HTR-8/SVneo (cell line): Measurements from ENCODE around the gene ERCC5.
A peak's percentile ranks its signal among the peaks of the same experiment; 100 is the strongest.

Experiments
- DNase-seq: peaks from one replicate; pipeline ENCODE4 v3.0.0; 2011; ENCODE audit warnings: low spot score, mixed read lengths; ENCODE audit not compliant: insufficient read length
- FAIRE-seq: peaks from 2 replicates; lab custom pipeline; 2011; peaks lifted over from hg19 to GRCh38; lab: Jason Lieb, UNC

Gene ERCC5

DNA sequence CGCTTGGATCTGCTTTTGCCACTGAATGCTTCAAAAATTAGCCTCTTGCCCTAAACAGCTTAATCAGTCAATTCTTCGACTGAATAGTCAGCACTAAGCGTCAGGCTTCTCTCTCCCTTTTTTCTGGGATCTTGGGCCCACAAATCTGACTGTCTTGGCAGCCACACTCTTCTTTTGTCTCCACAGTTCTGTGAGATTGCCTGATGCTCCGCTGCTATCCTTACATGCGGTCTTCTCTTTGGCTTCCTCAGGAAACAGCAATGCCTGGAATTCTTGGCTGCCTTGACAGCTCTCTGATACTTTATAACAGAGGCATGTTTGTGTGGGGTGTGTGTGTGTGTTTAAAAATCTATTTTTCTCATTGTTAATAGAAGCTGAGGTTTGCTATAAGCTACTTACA lies 32.6 kb downstream of the ERCC5 start:
- FAIRE-seq (no peak), DNase-seq (no peak)

DNA sequence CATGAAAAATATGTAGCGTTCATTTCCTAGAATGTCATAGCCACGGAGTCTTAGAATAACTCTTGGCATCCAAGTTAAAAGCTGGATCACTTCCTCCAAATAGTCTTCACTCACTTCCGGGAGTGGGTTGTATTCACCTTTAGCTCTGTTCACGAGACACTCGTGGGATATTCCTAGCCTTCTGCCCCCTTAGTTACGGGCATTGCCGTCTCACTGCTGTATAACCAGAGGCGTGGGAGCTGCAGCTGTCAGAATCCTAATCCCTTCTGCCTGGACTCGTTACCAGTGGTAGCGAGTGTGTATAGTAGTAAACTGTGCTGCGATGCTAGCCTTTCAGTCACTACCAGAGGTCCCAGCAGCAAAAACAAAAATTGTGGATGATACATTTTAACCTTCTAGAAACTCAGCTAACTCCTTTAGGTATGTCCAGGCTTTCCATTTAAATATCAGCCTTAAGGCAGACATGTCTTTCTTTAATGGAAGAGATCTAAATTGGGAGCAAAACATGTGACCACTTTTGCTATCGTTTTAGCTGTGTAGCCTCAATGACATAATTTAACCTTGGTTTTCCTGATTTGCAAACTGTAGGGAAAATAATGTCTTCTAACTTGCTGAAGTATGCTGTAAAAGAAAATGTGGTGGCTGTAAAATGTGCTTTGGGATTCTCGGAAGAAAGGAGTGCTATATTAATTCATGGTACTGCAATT lies 34.1 kb downstream of the ERCC5 start:
- no peak for FAIRE-seq
- DNase-seq = no peak

- FAIRE-seq (no peak), DNase-seq (no peak)
Observed at GRCh38 chr13:102881819-102882686, 36.2 kb downstream of the ERCC5 start.

DNA sequence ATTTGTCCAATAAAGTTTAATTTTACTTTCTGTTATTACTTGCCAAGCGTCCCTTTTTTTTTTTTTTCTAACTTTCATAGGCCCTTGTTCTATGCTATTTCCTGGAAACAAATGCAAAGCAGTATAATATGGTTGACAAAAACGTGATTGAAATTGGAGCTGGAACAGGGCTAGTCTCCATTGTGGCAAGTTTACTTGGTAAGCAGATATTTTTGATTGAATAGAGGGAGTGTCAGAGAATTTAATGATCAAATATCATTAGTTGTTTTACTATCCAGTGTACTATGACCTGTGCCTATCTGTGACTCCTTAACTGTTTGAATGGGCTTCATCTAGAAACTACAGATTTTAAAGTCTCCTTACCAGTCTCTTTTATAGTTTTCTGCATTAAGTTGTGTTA lies 46.7 kb downstream of the ERCC5 start:
- FAIRE-seq = no peak
- no peak for DNase-seq

DNA sequence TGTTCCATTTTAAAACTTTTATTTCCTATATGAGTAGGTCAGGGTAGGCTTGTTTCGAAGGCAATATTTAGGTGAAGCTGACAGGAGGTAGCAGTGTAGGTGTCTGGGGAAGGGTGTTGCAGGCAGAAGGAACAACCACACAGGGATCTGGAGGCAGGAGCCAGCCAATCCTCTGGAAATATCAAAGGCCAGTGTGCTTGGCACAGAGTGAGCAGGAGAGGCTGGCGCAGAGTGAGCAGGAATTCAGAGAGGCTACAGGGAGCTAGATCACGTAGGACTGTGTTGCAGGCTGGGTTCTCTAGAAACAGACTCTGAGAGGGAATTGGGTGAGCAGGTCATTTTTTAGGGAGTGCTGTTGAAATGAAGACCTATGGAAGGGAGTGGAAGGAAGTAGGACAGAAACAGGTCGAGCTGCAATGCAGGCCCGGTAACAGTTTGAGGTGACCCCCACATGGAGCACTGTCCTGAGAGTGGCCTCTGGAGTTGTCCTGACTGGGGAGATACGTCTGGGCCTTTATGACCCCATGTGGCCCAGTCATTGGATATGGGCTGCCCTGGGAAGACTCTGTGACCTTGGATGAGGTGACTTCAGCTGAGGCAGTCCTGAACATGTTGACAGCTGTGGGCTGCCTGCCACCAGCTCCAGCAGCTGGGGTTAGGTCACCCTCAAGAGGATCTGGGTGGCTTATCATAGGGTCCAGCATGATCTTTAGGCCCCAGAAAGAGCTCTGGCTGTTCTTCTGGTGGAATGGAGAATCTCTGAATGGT lies 51.7 kb downstream of the ERCC5 start:
- DNase-seq (no peak), FAIRE-seq (no peak)

DNA sequence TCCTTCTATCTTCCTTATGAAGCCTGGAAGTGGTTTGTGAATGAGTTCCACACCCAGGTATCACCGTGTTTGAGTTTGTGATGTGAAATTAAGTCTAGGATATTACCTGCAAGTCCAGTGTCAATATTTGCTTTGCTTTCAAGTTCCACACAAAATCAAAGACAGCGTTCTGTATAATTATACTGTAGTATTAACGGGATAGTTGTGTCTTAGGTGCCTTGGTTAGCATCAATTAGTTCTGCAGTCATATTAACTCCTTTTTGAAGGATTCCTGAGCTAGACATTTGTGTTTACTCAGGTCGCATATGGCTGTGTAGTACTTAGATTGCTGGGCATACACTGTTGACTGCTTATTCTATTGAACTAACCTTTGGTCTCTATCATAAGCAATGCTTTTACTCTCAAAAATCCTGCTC lies 54.4 kb downstream of the ERCC5 start:
- no peak for FAIRE-seq
- no peak for DNase-seq

GRCh38 chr13:102901056-102901455 lies 55.2 kb downstream of the ERCC5 start:
- no peak for DNase-seq
- no peak for FAIRE-seq

GRCh38 chr13:102901615-102902305 lies 55.9 kb downstream of the ERCC5 start:
- DNase-seq = no peak
- no peak for FAIRE-seq

DNA sequence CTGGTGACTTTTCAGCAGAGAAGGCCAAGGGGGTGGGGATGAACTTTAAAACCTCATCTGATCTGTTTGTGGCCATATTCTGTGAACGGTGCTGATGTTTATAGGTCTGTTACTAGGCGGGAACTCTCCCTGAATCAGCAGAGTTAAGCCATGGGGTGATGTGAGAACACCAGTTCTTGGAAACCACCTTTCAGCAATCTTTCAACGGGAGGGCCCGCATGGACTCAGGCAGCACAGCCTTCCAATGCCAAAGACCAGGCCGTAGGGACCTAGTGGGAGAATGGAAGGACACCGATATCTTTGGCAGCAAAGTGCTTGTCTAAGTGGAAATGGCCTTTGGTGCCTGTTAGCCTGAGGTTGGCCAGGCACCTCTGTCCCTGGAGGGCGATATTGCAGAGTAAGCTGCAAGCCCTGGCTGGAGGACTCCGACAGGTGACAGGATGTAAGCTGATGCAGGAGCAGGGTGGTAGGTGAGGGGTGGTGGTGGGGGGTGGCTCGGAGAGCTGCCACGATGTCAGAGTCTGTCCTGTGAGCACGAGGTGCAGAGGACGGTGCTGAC lies 57.0 kb downstream of the ERCC5 start:
- no peak for DNase-seq
- FAIRE-seq = no peak

DNA sequence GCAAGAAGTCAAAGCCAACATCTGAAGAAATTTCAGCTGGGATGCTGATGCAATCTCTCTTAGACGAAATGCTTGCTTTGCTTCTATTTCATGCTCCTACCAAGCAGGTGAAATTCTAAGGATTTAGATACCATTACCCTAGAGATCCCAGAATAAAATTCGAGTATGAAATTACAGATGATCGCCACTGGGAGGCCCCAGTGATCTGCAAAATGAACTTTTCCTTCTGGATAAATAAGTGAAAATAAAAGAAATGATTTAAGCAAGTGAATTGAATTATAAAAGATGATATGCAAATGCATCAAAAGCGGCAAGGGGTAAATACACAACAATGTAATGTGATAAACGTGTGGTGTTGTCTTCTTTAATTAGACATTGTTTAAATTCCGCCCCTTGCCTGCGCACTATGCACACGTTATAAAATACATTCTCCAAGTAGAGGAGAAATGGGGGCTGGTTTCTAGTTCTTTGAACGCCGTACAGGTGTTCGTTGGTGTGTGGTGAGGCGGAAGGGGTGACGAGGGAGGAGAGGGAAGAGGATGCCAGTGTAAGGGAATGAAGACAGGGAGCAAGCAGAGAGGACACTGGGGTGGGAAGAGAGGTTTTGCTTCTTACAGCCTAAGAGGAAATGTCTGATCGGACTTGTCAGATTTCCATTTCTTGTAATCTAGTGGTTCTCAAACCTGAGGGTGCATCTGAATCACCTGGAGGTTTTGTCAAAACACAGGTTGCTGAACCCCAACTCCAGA lies 58.0 kb downstream of the ERCC5 start:
- DNase-seq = peak; percentile 6
- FAIRE-seq = no peak

GRCh38 chr13:102904408-102904862 lies 58.6 kb downstream of the ERCC5 start:
- DNase-seq (no peak), FAIRE-seq (no peak)

DNA sequence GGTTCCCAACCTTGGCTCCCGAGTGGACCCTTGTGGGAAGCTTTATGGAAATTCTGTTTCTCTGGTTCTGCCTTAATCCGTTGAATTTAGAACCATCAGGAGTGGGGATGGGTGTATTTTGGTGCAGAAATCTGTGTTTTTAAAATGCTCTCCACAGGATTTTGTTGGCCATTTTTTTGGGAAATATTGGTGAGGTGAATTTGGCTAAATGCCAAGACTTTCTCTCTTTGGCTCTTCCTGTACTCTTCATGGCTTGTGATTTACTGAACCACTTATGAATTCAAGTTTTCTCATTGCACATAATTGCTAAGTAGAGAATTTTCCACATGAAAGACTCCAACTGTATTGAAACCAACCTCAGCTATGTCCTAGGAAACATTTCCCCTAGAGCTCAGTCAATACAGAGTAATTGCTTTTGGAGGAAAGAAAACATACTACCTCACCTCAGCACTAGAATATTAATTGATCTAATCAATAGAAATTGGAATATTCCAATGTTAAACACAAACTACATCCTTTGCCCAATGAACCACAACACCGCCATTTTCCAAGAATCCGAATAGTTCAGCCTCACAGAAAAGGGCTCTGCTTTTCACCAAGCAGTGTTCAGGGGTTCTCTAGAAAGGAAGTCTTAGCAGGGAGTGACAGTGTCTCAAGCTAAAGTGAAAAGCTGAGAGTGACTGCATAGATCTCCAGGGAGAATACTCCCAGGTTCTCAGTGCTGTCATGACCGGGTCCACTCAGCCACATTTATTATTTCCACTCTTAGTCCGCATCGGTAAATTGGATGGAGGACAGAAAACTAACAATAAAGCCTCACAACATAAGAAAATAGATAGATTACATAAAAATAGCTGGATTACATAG lies 60.3 kb downstream of the ERCC5 start:
- no peak for DNase-seq
- FAIRE-seq = no peak

GRCh38 chr13:102907016-102907756 lies 61.4 kb downstream of the ERCC5 start:
- DNase-seq (no peak), FAIRE-seq (no peak)

GRCh38 chr13:102907886-102908515 lies 62.2 kb downstream of the ERCC5 start:
- DNase-seq (no peak), FAIRE-seq (no peak)

DNA sequence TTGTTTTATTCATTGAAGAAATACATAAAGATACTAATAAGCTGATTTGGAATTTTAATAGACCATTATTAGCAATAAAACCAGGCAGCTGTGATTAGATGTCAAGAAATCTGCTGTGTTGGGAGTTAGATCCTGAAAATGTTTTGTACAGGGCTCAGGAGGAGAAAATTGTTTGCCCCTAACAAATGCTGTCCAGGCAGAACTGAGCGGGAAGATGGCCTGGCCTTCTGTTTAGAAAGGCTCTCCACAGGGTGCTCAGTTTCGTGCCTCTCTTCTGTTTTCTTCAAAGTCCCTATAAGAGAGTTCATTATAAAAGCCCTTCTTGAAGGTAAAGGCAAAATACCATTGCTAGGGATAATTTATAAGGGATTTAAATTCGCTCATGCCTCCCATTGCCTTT lies 64.1 kb downstream of the ERCC5 start:
- no peak for FAIRE-seq

GRCh38 chr13:102911336-102911735 lies 65.5 kb downstream of the ERCC5 start:
- FAIRE-seq (no peak), DNase-seq (no peak)

More for the DNA sequence above, 64.1 kb downstream of the ERCC5 start:
- no peak for DNase-seq

- DNase-seq = no peak
- no peak for FAIRE-seq
Observed at GRCh38 chr13:102912599-102912998, 66.8 kb downstream of the ERCC5 start.
